ENCODE results near the gene GAL3ST1. TPM values are rescaled to one million over a fixed set of nuclear protein-coding genes. Genes with fewer than 3 reads are reported as not detected.

The GAL3ST1 gene
- total and polyA plus RNA-seq, 2 donors (not counting 1 experiment from before 2014, with no cell fraction given): 0.06 to 0.17 TPM

DNA sequence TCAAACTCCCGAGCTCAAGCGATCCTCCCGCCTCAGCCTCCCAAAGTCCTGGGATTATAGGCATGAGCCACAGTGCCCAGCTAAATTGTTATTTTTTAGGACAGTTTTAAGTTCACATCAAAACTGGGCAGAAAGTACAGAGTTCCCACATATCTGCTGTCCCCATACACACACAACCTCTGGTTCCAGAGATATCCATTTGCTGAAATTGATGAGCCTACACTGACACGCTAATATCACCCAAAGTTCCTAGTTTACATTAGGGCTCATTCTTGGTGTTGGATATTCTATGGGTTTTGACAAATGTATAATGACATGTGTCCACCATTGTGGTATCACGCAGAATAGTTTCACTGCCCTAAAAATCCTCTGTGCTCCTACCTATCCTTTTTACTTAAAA, 66.2 kb downstream of the GAL3ST1 start:
- TF ChIP-seq, protein P1, sequence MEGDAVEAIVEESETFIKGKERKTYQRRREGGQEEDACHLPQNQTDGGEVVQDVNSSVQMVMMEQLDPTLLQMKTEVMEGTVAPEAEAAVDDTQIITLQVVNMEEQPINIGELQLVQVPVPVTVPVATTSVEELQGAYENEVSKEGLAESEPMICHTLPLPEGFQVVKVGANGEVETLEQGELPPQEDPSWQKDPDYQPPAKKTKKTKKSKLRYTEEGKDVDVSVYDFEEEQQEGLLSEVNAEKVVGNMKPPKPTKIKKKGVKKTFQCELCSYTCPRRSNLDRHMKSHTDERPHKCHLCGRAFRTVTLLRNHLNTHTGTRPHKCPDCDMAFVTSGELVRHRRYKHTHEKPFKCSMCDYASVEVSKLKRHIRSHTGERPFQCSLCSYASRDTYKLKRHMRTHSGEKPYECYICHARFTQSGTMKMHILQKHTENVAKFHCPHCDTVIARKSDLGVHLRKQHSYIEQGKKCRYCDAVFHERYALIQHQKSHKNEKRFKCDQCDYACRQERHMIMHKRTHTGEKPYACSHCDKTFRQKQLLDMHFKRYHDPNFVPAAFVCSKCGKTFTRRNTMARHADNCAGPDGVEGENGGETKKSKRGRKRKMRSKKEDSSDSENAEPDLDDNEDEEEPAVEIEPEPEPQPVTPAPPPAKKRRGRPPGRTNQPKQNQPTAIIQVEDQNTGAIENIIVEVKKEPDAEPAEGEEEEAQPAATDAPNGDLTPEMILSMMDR (conservative IDR thresholded peaks at IDR 0.05 in 1 of 2, IDR thresholded peaks at IDR 0.05 in 1 of 2; ENCODE audit: low read depth in 1 of 2, low read length in 2 of 2): no peak
- TF ChIP-seq EZH2 (IDR thresholded peaks at IDR 0.05; ENCODE audit: low read length, missing control alignments): no peak
- Histone ChIP-seq H2AFZ (ENCODE audit: low read length) (no peak overlapping the region), H3K27me3 (ENCODE audit: control insufficient read depth, insufficient read depth, low read length) (peaks cover 13% of the 10 kb centered on the region), H3K4me3 (replicated peaks in 1 of 4; ENCODE audit: control extremely low read depth in 1 of 4, insufficient read depth in 1 of 4, low read depth in 3 of 4, low read length in 4 of 4) (no peak overlapping the region), H3K9me3 (ENCODE audit: control insufficient read depth, insufficient read depth, low read depth, low read length) (no peaks in the 10 kb centered on the region), H3K9ac (ENCODE audit: insufficient read depth, low read length) (no peak overlapping the region), H3K36me3 (ENCODE audit: control insufficient read depth, insufficient read depth, low read length) (no peaks in the 10 kb centered on the region), H3K4me2 (ENCODE audit: extremely low read depth, insufficient read depth, low read length) (no peak overlapping the region), H3K4me1 (ENCODE audit: control insufficient read depth, extremely low read depth, insufficient read depth, low read length) (no peaks in the 10 kb centered on the region), H4K20me1 (ENCODE audit: control insufficient read depth, extremely low read depth, insufficient read depth, low read length) (no peaks in the 10 kb centered on the region), H3K79me2 (ENCODE audit: control insufficient read depth, insufficient read depth, low read length) (no peaks in the 10 kb centered on the region), H3K27ac (ENCODE audit: insufficient read depth, low read length) (no peak overlapping the region)
- no peak for DNase-seq (ENCODE audit: low read depth in 2 of 2)

GRCh38 chr22:30507670-30508069, 66.8 kb downstream of the GAL3ST1 start:
- TF ChIP-seq, protein P1 (conservative IDR thresholded peaks at IDR 0.05 in 1 of 2, IDR thresholded peaks at IDR 0.05 in 1 of 2; ENCODE audit: low read depth in 1 of 2, low read length in 2 of 2): no peak

GRCh38 chr22:30506507-30506968, 67.9 kb downstream of the GAL3ST1 start:
- Histone ChIP-seq H3K36me3 (ENCODE audit: control insufficient read depth, insufficient read depth, low read length) (no peaks in the 10 kb centered on the region), H3K27me3 (ENCODE audit: control insufficient read depth, insufficient read depth, low read length) (peaks cover 13% of the 10 kb centered on the region), H3K9me3 (ENCODE audit: control insufficient read depth, insufficient read depth, low read depth, low read length) (no peaks in the 10 kb centered on the region), H3K4me3 (replicated peaks in 1 of 4; ENCODE audit: control extremely low read depth in 1 of 4, insufficient read depth in 1 of 4, low read depth in 3 of 4, low read length in 4 of 4) (no peak overlapping the region), H3K27ac (ENCODE audit: insufficient read depth, low read length) (no peak overlapping the region), H3K4me1 (ENCODE audit: control insufficient read depth, extremely low read depth, insufficient read depth, low read length) (no peaks in the 10 kb centered on the region), H3K79me2 (ENCODE audit: control insufficient read depth, insufficient read depth, low read length) (no peaks in the 10 kb centered on the region), H3K9ac (ENCODE audit: insufficient read depth, low read length) (no peak overlapping the region), H4K20me1 (ENCODE audit: control insufficient read depth, extremely low read depth, insufficient read depth, low read length) (no peaks in the 10 kb centered on the region), H3K4me2 (ENCODE audit: extremely low read depth, insufficient read depth, low read length) (no peak overlapping the region), H2AFZ (ENCODE audit: low read length) (no peak overlapping the region)
- no peak for DNase-seq (ENCODE audit: low read depth in 2 of 2)
- TF ChIP-seq, protein P1 (conservative IDR thresholded peaks at IDR 0.05 in 1 of 2, IDR thresholded peaks at IDR 0.05 in 1 of 2; ENCODE audit: low read depth in 1 of 2, low read length in 2 of 2): no peak
- TF ChIP-seq EZH2 (IDR thresholded peaks at IDR 0.05; ENCODE audit: low read length, missing control alignments): no peak

More at GRCh38 chr22:30507670-30508069, 66.8 kb downstream of the GAL3ST1 start:
- H3K36me3 ChIP-seq (ENCODE audit: control insufficient read depth, insufficient read depth, low read length): no peaks in the 10 kb centered on the region
- H3K4me1 ChIP-seq (ENCODE audit: control insufficient read depth, extremely low read depth, insufficient read depth, low read length): no peaks in the 10 kb centered on the region
- no peaks in the 10 kb centered on the region for H3K9me3 ChIP-seq (ENCODE audit: control insufficient read depth, insufficient read depth, low read depth, low read length)
- no peak overlapping the region for H3K9ac ChIP-seq (ENCODE audit: insufficient read depth, low read length)
- peaks cover 13% of the 10 kb centered on the region for H3K27me3 ChIP-seq (ENCODE audit: control insufficient read depth, insufficient read depth, low read length)
- H3K27ac ChIP-seq (ENCODE audit: insufficient read depth, low read length): no peak overlapping the region
- no peak for DNase-seq (ENCODE audit: low read depth in 2 of 2)
- no peaks in the 10 kb centered on the region for H3K79me2 ChIP-seq (ENCODE audit: control insufficient read depth, insufficient read depth, low read length)
- no peak overlapping the region for H3K4me3 ChIP-seq (replicated peaks in 1 of 4; ENCODE audit: control extremely low read depth in 1 of 4, insufficient read depth in 1 of 4, low read depth in 3 of 4, low read length in 4 of 4)
- no peak overlapping the region for H3K4me2 ChIP-seq (ENCODE audit: extremely low read depth, insufficient read depth, low read length)
- H2AFZ ChIP-seq (ENCODE audit: low read length): no peak overlapping the region
- no peaks in the 10 kb centered on the region for H4K20me1 ChIP-seq (ENCODE audit: control insufficient read depth, extremely low read depth, insufficient read depth, low read length)

Other genes starting within 250 kb of the GAL3ST1 start
- gene TBC1D10A, start 247.7 kb downstream of the GAL3ST1 start, total RNA-seq: 8.5 and 11.7 TPM in 2 replicates
- gene TBC1D10A, start 247.7 kb downstream of the GAL3ST1 start, polyA plus RNA-seq: 9.2 and 10.8 TPM in 2 replicates
- 10.8 and 17.0 TPM in 2 replicates for gene SF3A1, start 217.8 kb downstream of the GAL3ST1 start, total RNA-seq
- gene SF3A1, start 217.8 kb downstream of the GAL3ST1 start, polyA plus RNA-seq: 22.9 and 45.9 TPM in 2 replicates
- gene CCDC157, start 217.7 kb downstream of the GAL3ST1 start, total RNA-seq: 1.0 and 1.5 TPM in 2 replicates
- 0.77 and 1.1 TPM in 2 replicates for gene CCDC157, start 217.7 kb downstream of the GAL3ST1 start, polyA plus RNA-seq
- 20.3 and 30.2 TPM in 2 replicates for gene RNF215, start 187.3 kb downstream of the GAL3ST1 start, total RNA-seq
- 4.2 and 5.3 TPM in 2 replicates for gene RNF215, start 187.3 kb downstream of the GAL3ST1 start, polyA plus RNA-seq
- 4.9 and 5.8 TPM in 2 replicates for gene SEC14L2, start 177.6 kb downstream of the GAL3ST1 start, total RNA-seq
- gene SEC14L2, start 177.6 kb downstream of the GAL3ST1 start, polyA plus RNA-seq: 10.2 and 17.3 TPM in 2 replicates
- 2.5 and 4.6 TPM in 2 replicates for gene MTFP1, start 148.9 kb downstream of the GAL3ST1 start, total RNA-seq
- 3.8 and 5.8 TPM in 2 replicates for gene MTFP1, start 148.9 kb downstream of the GAL3ST1 start, polyA plus RNA-seq
- not detected in 2 replicates for gene SEC14L3, start 102.6 kb downstream of the GAL3ST1 start, total RNA-seq
- gene SEC14L3, start 102.6 kb downstream of the GAL3ST1 start, polyA plus RNA-seq: not detected in 2 replicates
- under 0.01 and 0.66 TPM in 2 replicates for gene SEC14L4, start 69.0 kb downstream of the GAL3ST1 start, total RNA-seq
- 0.03 and 0.08 TPM in 2 replicates for gene SEC14L4, start 69.0 kb downstream of the GAL3ST1 start, polyA plus RNA-seq
- gene SEC14L6, start 27.9 kb downstream of the GAL3ST1 start, total RNA-seq: under 0.01 and 0.66 TPM in 2 replicates
- gene SEC14L6, start 27.9 kb downstream of the GAL3ST1 start, polyA plus RNA-seq: 0.12 and 0.21 TPM in 2 replicates
- gene PES1, start 17.2 kb upstream of the GAL3ST1 start, total RNA-seq: 61.3 and 69.1 TPM in 2 replicates
- gene PES1, start 17.2 kb upstream of the GAL3ST1 start, polyA plus RNA-seq: 51.2 and 89.0 TPM in 2 replicates
- gene TCN2, start 32.5 kb upstream of the GAL3ST1 start, total RNA-seq: 6.9 and 7.1 TPM in 2 replicates
- 10.8 and 12.0 TPM in 2 replicates for gene TCN2, start 32.5 kb upstream of the GAL3ST1 start, polyA plus RNA-seq
- gene SLC35E4, start 61.1 kb upstream of the GAL3ST1 start, total RNA-seq: 5.4 and 10.1 TPM in 2 replicates
- 2.0 and 3.0 TPM in 2 replicates for gene SLC35E4, start 61.1 kb upstream of the GAL3ST1 start, polyA plus RNA-seq
- 4.9 and 7.4 TPM in 2 replicates for gene DUSP18, start 93.2 kb upstream of the GAL3ST1 start, total RNA-seq
- 10.8 and 14.9 TPM in 2 replicates for gene DUSP18, start 93.2 kb upstream of the GAL3ST1 start, polyA plus RNA-seq
- 0.51 and 3.8 TPM in 2 replicates for gene OSBP2, start 120.2 kb upstream of the GAL3ST1 start, total RNA-seq
- gene OSBP2, start 120.2 kb upstream of the GAL3ST1 start, polyA plus RNA-seq: 0.40 and 2.6 TPM in 2 replicates